Measurements from ENCODE around the gene GPRC6A.

The GPRC6A gene

DNA sequence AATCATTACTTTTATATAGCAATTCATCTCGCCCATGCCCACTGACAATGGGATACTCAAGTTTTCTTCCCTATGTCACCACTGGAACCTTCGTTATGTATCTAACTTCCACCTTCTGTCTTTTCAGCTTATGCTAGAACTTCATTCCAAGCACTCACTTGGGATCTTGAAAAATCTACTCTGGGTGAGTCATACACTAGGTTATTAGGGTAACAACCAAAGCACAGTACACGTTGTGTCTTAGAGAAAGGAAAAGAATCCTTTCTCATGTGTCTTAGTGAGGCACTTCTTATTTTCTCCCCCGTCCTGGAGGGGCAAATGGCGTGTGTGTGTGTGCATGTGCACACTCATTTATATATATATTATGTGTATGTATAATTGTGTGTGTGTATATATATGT, 45.0 kb downstream of the GPRC6A start:
- DNase-seq: no peak

DNA sequence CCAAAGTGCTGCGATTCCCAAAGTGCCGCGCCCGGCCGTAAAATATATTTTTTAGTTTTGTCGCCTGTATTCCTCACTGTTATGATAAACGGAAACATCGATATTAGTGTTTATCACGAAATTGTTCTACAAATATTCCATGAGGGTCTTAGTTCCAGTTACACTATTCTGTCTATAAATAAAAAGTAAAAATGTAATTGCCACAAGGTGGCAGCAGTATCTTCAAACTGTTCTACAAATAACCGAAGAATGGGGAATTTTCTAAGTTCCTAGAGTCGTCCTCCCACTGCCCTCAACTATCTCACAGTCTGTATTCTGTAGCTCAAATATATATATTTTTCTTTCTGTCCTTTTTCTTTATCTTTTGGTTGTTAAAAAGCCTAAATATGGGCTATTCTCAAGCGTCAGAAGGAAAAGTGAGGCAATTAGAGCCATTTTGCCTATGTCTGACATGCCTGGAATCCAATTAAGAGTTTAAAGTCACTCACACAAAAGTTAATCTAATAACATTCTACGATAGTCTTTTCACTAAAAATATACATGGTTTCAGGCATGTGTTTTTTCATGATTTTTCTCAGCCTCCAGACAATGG, 49.2 kb downstream of the GPRC6A start:
- peak; percentile 33 for DNase-seq

DNA sequence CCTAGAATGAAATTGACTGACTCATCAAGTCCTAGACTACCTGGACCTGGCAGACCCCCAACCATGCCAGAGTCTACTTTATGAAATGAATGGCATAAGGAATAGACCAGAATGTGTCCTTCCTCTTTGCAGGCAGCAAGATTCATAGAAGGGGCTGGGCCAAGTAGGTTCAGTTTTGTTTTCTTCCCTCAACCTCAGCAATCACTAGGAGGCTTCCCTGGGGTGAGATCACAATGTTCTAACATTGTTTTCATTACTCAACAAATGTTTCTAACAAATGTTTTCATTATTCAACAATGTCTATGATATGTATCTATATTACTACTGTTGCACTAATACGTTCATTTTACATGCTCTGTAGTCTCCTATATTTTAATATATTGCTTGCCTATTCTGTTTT, 55.0 kb downstream of the GPRC6A start:
- no peak for DNase-seq

DNA sequence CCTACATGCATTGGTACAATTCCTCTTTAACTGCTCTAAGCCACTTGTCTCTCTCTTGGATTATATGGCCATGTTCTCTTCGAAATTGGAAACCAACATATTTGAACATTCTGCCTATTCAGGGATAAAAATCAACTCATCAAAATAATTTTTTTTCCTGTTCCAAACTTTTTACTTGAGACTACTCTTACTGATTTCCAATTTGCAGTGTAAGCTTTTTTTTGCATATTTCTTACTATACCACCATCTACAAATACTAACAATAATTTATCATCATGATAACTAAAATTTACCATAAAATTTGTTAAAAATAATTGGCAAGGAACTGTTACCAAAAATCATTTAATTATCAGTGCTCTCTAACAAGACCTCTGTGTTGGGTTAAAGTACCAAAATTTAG, 56.4 kb downstream of the GPRC6A start:
- no peak for DNase-seq

DNA sequence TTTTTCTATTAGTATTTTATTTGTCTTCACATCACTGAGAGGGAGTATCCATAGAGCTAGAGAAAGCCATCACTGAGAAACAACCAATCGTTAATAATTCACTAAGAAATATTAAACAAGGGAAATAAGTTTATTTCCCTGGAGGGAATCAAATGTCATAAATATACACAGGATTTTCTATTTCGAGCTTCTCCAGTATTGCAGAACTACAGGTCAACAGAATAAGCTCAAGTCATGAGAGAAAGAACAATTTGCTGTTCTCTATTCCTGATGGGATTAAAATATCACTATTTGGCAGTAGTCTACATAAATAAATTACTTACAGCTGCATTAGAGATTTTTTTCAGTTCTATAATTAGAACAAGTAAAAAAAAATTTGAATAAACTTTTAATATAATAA, 61.2 kb downstream of the GPRC6A start:
- DNase-seq: no peak

DNA sequence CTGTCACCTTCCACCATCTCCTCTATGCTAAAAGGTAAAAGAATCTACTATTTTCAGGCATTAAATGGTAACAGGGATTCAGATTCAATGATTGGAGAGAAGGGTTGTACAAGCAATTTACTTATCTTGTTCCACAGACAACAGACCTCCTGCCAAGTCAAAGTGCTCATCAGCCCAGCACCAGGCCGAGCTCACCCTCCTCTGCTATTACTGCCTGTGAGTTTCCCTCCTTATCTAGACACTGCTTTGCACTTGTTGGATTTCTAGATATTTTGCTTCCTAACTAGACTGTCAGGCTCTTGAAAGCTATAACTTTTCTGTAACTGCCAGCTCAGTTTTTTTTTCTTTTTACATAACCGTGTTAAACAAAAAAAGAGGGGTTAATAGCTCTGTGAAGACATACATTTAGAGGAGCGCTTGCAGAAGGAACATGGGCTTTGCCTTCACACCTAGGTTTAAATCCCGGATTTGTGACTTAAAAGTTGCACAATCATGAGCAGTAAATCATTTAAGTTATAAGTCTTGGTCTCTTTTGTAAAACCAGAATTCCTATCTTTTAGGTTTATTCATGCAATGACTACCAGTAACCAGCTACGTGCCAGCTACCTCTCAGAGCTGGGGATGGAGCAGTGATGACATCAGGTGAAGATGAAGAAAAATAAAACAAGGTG, 62.2 kb downstream of the GPRC6A start:
- no peak for DNase-seq

DNA sequence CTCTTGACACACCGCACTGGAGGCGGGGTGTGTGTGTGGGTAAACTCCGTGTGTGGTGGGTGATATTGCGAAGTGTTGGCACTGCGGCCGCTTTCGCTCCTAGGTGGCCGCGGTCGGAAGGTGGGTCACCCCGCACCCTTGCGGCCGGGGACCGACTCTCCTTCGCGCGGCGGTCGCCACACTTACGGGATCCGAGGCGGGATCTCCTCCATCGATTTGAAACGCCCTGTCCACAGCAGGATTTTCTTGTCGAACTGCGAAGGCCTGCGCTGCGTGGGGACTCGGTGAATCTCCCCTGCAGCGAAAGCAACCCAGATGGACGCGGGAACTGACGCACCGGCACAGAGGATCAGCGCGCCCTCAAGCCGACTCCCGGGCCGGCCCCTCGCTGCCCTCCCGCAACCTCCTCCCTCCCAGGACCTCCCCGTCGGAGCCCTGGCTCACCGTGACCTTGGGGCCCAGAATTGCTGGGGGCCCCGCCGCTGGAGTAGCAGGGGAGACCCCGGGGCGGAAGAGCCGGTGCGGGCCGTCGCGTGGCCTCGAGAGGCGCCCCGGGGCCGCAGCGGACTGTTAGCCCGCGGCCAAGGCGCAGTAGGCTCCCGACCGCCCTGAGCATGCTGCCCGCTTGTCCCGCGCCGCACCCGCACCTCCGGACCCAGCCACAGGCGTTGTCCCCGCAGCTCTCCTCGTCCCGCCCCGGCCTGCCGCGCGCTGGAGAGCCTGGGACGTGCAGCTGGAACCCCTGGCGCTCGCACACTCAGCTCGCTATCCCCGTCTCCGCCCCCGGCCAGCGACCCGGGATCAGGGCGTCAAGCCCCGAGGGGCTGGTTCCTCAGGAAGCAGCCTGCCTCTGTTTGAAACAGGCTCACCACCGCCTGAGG, 63.7 kb downstream of the GPRC6A start, which contains the start of gene FAM162B:
FAM162B (minus strand) TSS at position 759 of the 881 bp plus-strand sequence; CDS start at position 616, 143 bp downstream.
- DNase-seq: peak; percentile 11

DNA sequence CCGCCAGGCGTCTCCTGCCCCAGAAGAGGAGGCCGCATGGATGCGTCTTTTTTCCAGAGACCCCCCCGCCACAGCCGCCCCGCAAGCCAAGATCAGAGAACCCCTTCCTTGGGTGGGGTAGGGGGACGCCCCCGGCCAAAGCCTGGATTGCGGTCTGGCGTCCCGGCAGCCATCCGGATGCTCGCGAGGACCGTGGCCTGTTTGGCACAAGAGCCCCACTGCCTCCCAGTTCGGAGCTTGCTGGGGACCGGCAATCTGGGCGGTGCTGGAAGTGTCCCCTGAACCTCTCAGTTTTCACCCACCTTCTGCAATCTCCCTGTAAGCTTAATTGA, 64.3 kb downstream of the GPRC6A start:
- DNase-seq: no peak

DNA sequence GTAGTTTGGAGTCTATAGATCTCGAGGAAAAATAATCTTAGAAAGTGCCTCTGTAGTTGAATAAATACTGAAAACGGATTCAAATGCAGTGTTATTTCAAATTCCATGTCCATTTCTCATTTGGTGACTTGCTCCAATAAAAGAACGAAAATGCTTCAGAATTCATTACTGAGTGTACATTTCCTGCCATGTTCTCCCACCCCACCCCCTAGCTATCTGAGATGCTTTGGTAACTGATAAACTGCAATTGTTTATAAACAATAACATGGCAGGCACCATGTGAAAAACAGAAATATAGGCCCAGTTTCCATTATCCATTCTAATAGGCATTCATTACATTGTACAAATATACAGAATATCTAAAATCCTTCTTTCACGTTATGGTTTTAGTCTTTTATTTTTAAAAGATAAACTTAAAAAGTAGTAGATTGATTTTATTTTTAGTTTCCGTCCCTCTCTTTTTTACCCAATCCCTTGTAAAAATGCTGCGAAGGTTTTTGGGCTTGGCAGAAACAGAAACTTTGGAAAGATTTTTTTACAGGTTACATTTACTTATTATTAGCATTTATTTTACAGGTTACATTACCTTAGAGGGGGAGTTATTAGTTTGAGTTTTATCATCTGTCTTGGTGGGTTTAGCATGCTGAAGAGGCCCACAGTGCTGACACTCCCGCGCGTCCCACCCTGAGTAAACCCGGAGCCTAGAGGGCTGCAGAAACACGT, 64.8 kb downstream of the GPRC6A start:
- no peak for DNase-seq

DNA sequence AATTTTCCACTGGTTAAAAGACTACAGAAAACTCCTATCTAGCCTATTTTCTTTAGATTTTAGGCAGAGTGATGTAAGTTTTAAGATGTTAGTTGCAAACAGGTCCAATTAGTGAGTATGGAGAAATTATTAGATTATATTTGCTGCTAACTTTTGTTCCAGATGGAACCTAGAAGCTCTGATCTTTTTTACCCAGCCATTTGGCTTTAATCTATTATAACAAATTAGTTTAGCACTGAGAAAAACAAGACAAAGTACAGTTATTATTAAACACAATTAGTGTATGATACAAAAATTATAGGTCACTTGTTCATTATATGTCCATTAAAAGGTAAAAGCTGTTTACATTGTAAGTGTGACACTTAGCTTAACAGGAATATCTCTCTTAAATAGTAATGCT, 65.8 kb downstream of the GPRC6A start:
- no peak for DNase-seq

DNA sequence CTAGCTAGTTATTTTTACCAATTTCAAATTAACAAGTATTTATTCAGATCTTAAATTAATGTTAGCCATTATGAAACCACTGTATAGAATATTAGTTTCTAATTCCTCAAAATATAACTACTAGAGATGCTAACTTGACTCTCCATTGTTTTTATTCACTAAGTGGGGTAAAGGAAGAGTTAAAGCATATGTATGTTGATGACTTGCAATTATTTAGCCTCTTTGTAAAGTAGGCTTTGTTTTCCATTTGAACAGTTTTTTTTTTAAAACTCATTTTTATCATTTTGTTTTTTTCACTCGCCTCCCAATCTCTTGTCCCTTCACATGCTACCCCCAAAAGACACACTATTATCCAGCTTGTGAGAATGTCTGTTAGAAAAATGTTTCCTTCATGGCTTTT, 66.6 kb downstream of the GPRC6A start:
- no peak for DNase-seq

DNA sequence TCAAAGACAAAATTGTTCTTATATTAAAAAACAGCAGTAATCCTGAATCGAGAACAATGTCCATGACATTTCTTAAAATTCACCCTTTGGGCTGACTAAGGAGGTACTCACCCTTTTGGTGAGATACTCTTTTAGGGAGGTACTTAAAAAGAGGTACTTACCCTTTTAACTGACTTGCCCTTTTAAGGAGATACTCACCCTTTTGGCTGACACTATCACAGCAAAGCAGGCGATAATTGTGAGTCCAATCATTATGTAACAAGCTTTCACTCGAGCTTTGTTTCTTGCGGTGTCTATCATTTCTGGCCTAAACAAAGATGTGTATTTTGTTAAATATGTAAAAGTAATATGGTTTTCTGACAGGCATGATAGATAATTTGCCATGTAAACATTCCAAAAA, 67.1 kb downstream of the GPRC6A start:
- no peak for DNase-seq

DNA sequence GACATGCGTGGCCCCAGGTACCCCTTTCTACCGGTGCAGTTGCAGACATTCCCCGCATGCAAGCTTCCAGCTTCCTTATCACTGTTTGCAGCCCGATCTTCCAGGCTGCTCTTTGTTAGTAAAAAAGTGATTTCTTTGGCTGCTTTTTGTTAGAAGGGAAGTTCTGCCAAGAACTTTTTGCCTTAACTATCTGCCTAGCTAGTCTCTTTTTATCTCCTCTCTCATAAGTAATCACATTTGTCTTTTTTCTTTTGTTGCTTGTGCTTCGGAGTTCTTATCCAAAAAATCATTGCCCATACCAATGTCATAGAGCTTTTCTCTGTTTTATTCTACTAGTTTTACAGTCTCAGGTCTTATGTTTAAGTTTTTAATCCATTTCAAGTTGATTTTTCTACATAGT, 83.7 kb downstream of the GPRC6A start:
- DNase-seq: no peak

Measured in fibroblast of skin of back (primary cell).